ENCODE data around the gene KRIT1.

The KRIT1 gene

GRCh38 chr7:92276460-92276864 is 30.7 kb upstream of the KRIT1 start:
- no peak for DNase-seq (ENCODE audit: low read depth in 1 of 2, low spot score in 1 of 2)
- H3K4me3 ChIP-seq (replicated peaks; ENCODE audit: insufficient read depth, low read length), result no peak overlapping the region
- TF ChIP-seq CTCF (IDR thresholded peaks at IDR 0.05; ENCODE audit: insufficient read depth, low read length) (no peak), GABPA (IDR thresholded peaks at IDR 0.05; ENCODE audit: low read depth) (no peak), SPI1 (IDR thresholded peaks at IDR 0.05; ENCODE audit: borderline replicate concordance, low read depth) (no peak), REST (IDR thresholded peaks at IDR 0.05; ENCODE audit: insufficient replicate concordance, low read depth) (no peak), POLR2AphosphoS5 (IDR thresholded peaks at IDR 0.05; ENCODE audit: low read depth) (no peak)
- no peak overlapping the region for H3K27ac ChIP-seq (replicated peaks)
- no peaks in the 10 kb centered on the region for H3K27me3 ChIP-seq (ENCODE audit: insufficient read depth, poor library complexity, severe bottlenecking)

- H3K27me3 ChIP-seq (ENCODE audit: insufficient read depth, poor library complexity, severe bottlenecking), result no peaks in the 10 kb centered on the region
- no peak overlapping the region for H3K27ac ChIP-seq (replicated peaks)
- no peak overlapping the region for H3K4me3 ChIP-seq (replicated peaks; ENCODE audit: insufficient read depth, low read length)
- no peak for TF ChIP-seq SPI1 (IDR thresholded peaks at IDR 0.05; ENCODE audit: borderline replicate concordance, low read depth)
- DNase-seq (ENCODE audit: low read depth in 1 of 2, low spot score in 1 of 2), result no peak
Observed at GRCh38 chr7:92275327-92275726, 29.6 kb upstream of the KRIT1 start.

GRCh38 chr7:92268921-92269320 is 23.2 kb upstream of the KRIT1 start:
- H3K4me3 ChIP-seq (replicated peaks; ENCODE audit: insufficient read depth, low read length), result no peak overlapping the region
- no peak overlapping the region for H3K27ac ChIP-seq (replicated peaks)
- DNase-seq (ENCODE audit: low read depth in 1 of 2, low spot score in 1 of 2), result no peak
- no peaks in the 10 kb centered on the region for H3K27me3 ChIP-seq (ENCODE audit: insufficient read depth, poor library complexity, severe bottlenecking)
- no peak for TF ChIP-seq SPI1 (IDR thresholded peaks at IDR 0.05; ENCODE audit: borderline replicate concordance, low read depth)
- TF ChIP-seq GABPA (IDR thresholded peaks at IDR 0.05; ENCODE audit: low read depth), result no peak
- TF ChIP-seq CTCF (IDR thresholded peaks at IDR 0.05; ENCODE audit: insufficient read depth, low read length), result no peak
- TF ChIP-seq POLR2AphosphoS5 (IDR thresholded peaks at IDR 0.05; ENCODE audit: low read depth), result no peak
- no peak for TF ChIP-seq REST (IDR thresholded peaks at IDR 0.05; ENCODE audit: insufficient replicate concordance, low read depth)

GRCh38 chr7:92266415-92267241 is 20.9 kb upstream of the KRIT1 start:
- no peak overlapping the region for H3K27ac ChIP-seq (replicated peaks)
- DNase-seq (ENCODE audit: low read depth in 1 of 2, low spot score in 1 of 2), result no peak
- H3K27me3 ChIP-seq (ENCODE audit: insufficient read depth, poor library complexity, severe bottlenecking), result no peaks in the 10 kb centered on the region
- TF ChIP-seq POLR2AphosphoS5 (IDR thresholded peaks at IDR 0.05; ENCODE audit: low read depth) (no peak), SPI1 (IDR thresholded peaks at IDR 0.05; ENCODE audit: borderline replicate concordance, low read depth) (no peak), GABPA (IDR thresholded peaks at IDR 0.05; ENCODE audit: low read depth) (no peak), REST (IDR thresholded peaks at IDR 0.05; ENCODE audit: insufficient replicate concordance, low read depth) (no peak), CTCF (IDR thresholded peaks at IDR 0.05; ENCODE audit: insufficient read depth, low read length) (no peak)
- H3K4me3 ChIP-seq (replicated peaks; ENCODE audit: insufficient read depth, low read length), result no peak overlapping the region

Data from HL-60 (cell line).